Upper lobe of left lung (tissue), 6 donors: Measurements from ENCODE around the gene ECSCR. TPM values are rescaled to one million over a fixed set of nuclear protein-coding genes. Genes with fewer than 3 reads are reported as not detected.
"Not testable (repeated sequence)": the region's sequence is repeated elsewhere in the genome, so short reads cannot be mapped to it uniquely, and the experiment has no call there.

Source experiments
- ATAC-seq, 2 donors: fragments of 200-7000 bp; cut with Tn5 transposase; one replicate each; pipeline ENCODE4 v1.9.1; 2022; ENCODE audit warnings: mild to moderate bottlenecking in 2 of 2, moderate library complexity in 2 of 2; ENCODE audit not compliant: low FRiP score in 2 of 2
- DNase-seq, 2 donors: peaks; one replicate each; pipeline ENCODE4 v3.0.0-alpha.2; 2019 to 2020
- H3K27ac ChIP-seq, 4 donors: fragments of 200-600 bp; sonication (generic); one replicate each; pipeline ENCODE4 v1.5.1; 2016 to 2019
- H3K27me3 ChIP-seq, 4 donors: fragments of 200-600 bp; sonication (generic); one replicate each; pipeline ENCODE4 v1.5.1; 2017 to 2019
- H3K36me3 ChIP-seq, 4 donors: fragments of 200-600 bp; sonication (generic); one replicate each; pipeline ENCODE4 v1.5.1; 2016 to 2019
- H3K4me1 ChIP-seq, 4 donors: fragments of 200-600 bp; sonication (generic); one replicate each; pipeline ENCODE4 v1.5.1; 2018 to 2019
- H3K4me3 ChIP-seq, 4 donors: fragments of 200-600 bp; sonication (generic); one replicate each; pipeline ENCODE4 v1.5.1; 2017 to 2019; ENCODE audit warnings: mild to moderate bottlenecking in 2 of 4, moderate library complexity in 1 of 4
- H3K9me3 ChIP-seq, 4 donors: fragments of 200-600 bp; sonication (generic); one replicate each; pipeline ENCODE4 v1.5.1; 2018 to 2019
- CTCF ChIP-seq, 6 experiments: fragments of 450-650 bp in 4 of 6; fragments of 200-600 bp in 2 of 6; sonication (generic) in 2 of 6; IDR thresholded peaks; one replicate each; pipeline ENCODE4 v1.5.1; 2016 to 2019; ENCODE audit warnings: antibody characterized with exemption in 6 of 6
- EP300 ChIP-seq, 4 donors: sonication (generic); formaldehyde crosslinking; IDR thresholded peaks; one replicate each; pipeline ENCODE4 v1.5.1; 2017; ENCODE audit warnings: antibody characterized with exemption in 4 of 4, control low read depth in 2 of 4
- POLR2A ChIP-seq, 4 donors: fragments of 450-650 bp; IDR thresholded peaks; one replicate each; pipeline ENCODE4 v1.5.1; 2016 to 2017; ENCODE audit warnings: antibody characterized with exemption in 4 of 4, mild to moderate bottlenecking in 2 of 4
- POLR2AphosphoS5 ChIP-seq, 2 donors: sonication (generic); formaldehyde crosslinking; IDR thresholded peaks; one replicate each; pipeline ENCODE4 v1.5.1; 2017; ENCODE audit warnings: antibody characterized with exemption in 2 of 2
- WGBS, 2 donors: methylation state at CpG; one replicate each; pipeline ENCODE4 v1.1.5; 2017 to 2018; 5-methylcytosine and 5-hydroxymethylcytosine counted together
- total RNA-seq, 6 donors: library from RNA; depleted of rRNA in 4 of 6; stranded (reverse); fragments of >200 nt in 4 of 6; gene quantifications; one replicate each; pipeline versions ENCODE4 v1.1.0 to v1.2.1, GENCODE V29; 2016 to 2021
- donor health status: DM: no; HTN: no; CAD: no; lungs with moderate emphysema.
- donor health status: DM: no; HTN: yes; CAD: no; lungs with severe emphysema.

The ECSCR gene
- 10 to 100 TPM in 5 of 6 donors, 1 to 10 TPM in 1; 8.4 to 62.5 (median 24.1) TPM for total RNA-seq

GRCh38 chr5:139462586-139463276 is at the start of gene ECSCR:
TSS of gene ECSCR (minus strand) at chr5:139462743. CDS start at chr5:139462670, 73 bp downstream.
- peaks cover 13 to 30% (median 21%) of the 10 kb centered on the region in 4 donors for H3K4me1 ChIP-seq
- WGBS, 2 donors: 61 to 81% methylated on average over 8 to 10 of the region's 10 CpGs
- H3K27ac ChIP-seq: peak within 1 kb of the TSS; percentile 72 to 86 (median 80)

GRCh38 chr5:139504722-139505121 is 42.2 kb upstream of the ECSCR start:
- not testable (repeated sequence) for H3K9me3 ChIP-seq, DNase-seq, H3K4me1 ChIP-seq, ATAC-seq, H3K4me3 ChIP-seq, H3K27me3 ChIP-seq, H3K36me3 ChIP-seq, H3K27ac ChIP-seq
- 79 to 83% methylated on average over 5 of the region's 5 CpGs for WGBS, 2 donors

More at GRCh38 chr5:139462586-139463276, at the start of gene ECSCR:
- TF ChIP-seq POLR2A (IDR thresholded peaks at IDR 0.05) (no peak), POLR2AphosphoS5 (IDR thresholded peaks at IDR 0.05) (peak in 1 of 2 donors; percentile 26), EP300 (IDR thresholded peaks at IDR 0.05) (no peak), CTCF (IDR thresholded peaks at IDR 0.05) (no peak)
- ATAC-seq (peak in 1 of 2 donors; percentile 8), DNase-seq (peak; percentile 35 to 45)
- Histone ChIP-seq H3K4me3 (peak within 1 kb of the TSS in 3 of 4 donors; percentile 36 to 52 (median 47)), H3K27me3 (no peaks in the 10 kb centered on the region), H3K36me3 (peaks cover 0 to under 1% (median 0%) of the 10 kb centered on the region in 4 donors), H3K9me3 (no peaks in the 10 kb centered on the region)

- H3K4me3 ChIP-seq, DNase-seq, H3K9me3 ChIP-seq, H3K4me1 ChIP-seq, H3K27ac ChIP-seq, H3K27me3 ChIP-seq, H3K36me3 ChIP-seq, ATAC-seq: not testable (repeated sequence)
- WGBS, 2 donors: 80 to 85% methylated on average over 15 of the region's 15 CpGs
These were observed 41.3 kb upstream of the ECSCR start for GRCh38 chr5:139503879-139504278.

GRCh38 chr5:139503036-139503817 is 40.7 kb upstream of the ECSCR start:
- ATAC-seq, H3K9me3 ChIP-seq, H3K36me3 ChIP-seq, H3K4me3 ChIP-seq, DNase-seq, H3K4me1 ChIP-seq, H3K27me3 ChIP-seq, H3K27ac ChIP-seq: not testable (repeated sequence)
- 90 to 92% methylated on average over 15 of the region's 15 CpGs for WGBS, 2 donors

GRCh38 chr5:139501381-139501780 is 38.8 kb upstream of the ECSCR start:
- no peaks in the 10 kb centered on the region for H3K4me1 ChIP-seq
- H3K36me3 ChIP-seq: no peaks in the 10 kb centered on the region
- ATAC-seq (no peak), DNase-seq (no peak)
- no peak overlapping the region for H3K27ac ChIP-seq
- 77 to 78% methylated on average over 4 of the region's 4 CpGs for WGBS, 2 donors
- TF ChIP-seq EP300 (IDR thresholded peaks at IDR 0.05) (no peak), CTCF (IDR thresholded peaks at IDR 0.05) (no peak), POLR2AphosphoS5 (IDR thresholded peaks at IDR 0.05) (no peak), POLR2A (IDR thresholded peaks at IDR 0.05) (no peak)
- no peaks in the 10 kb centered on the region for H3K9me3 ChIP-seq
- no peaks in the 10 kb centered on the region for H3K27me3 ChIP-seq
- H3K4me3 ChIP-seq: no peak overlapping the region

GRCh38 chr5:139495638-139496435 is 33.3 kb upstream of the ECSCR start:
- ATAC-seq: no peak
- DNase-seq: no peak
- WGBS, 2 donors: 76 to 87% methylated on average over 3 of the region's 3 CpGs
- no peak overlapping the region for H3K4me3 ChIP-seq
- peaks cover 18 to 23% (median 20%) of the 10 kb centered on the region in 4 donors for H3K4me1 ChIP-seq
- peak overlapping the region in 3 of 4 donors; percentile 15 to 46 (median 33) for H3K27ac ChIP-seq
- H3K27me3 ChIP-seq: no peaks in the 10 kb centered on the region
- TF ChIP-seq POLR2A (IDR thresholded peaks at IDR 0.05): no peak
- TF ChIP-seq CTCF (IDR thresholded peaks at IDR 0.05): no peak
- TF ChIP-seq EP300 (IDR thresholded peaks at IDR 0.05): no peak
- no peak for TF ChIP-seq POLR2AphosphoS5 (IDR thresholded peaks at IDR 0.05)
- H3K9me3 ChIP-seq: no peaks in the 10 kb centered on the region
- no peaks in the 10 kb centered on the region for H3K36me3 ChIP-seq
